A549 (cell line): Measurements from ENCODE around the gene ZCCHC24. TPM values are rescaled to one million over a fixed set of nuclear protein-coding genes. Genes with fewer than 3 reads are reported as not detected.

Source experiments
- ATAC-seq, 2 experiments: fragments of 200-7000 bp in 1 of 2; fragments of >200 bp in 1 of 2; cut with Nextera tagmentation in 1 of 2; cut with Tn5 transposase in 1 of 2; 3 replicates each; pipeline versions ENCODE4 v1.8.0 to v1.9.1; 2018 to 2020; ENCODE audit warnings: mild to moderate bottlenecking in 1 of 2, moderate library complexity in 1 of 2
- CTCF ChIA-PET: fragments of 300-600 bp; sonication (Branson Sonifier 250); formaldehyde crosslinking; extraction: SDS; loops from one replicate; lab custom pipeline; 2021; ENCODE audit warnings: antibody characterized with exemption, inconsistent platforms; lab: Yijun Ruan, JAX
- POLR2A ChIA-PET: fragments of 350-600 bp; formaldehyde crosslinking; extraction: SDS; loops from one replicate; lab custom pipeline; 2021; ENCODE audit warnings: antibody characterized with exemption, inconsistent platforms; lab: Yijun Ruan, JAX
- DNase-seq, 2 experiments: peaks; one replicate each; pipeline versions ENCODE4 v3.0.0 to v3.0.0-alpha.2; 2011 to 2016; ENCODE audit warnings: low read depth in 1 of 2, low spot score in 1 of 2
- FAIRE-seq: peaks from 2 replicates; lab custom pipeline; 2011; peaks lifted over from hg19 to GRCh38; lab: Jason Lieb, UNC
- H3K27ac ChIP-seq, 2 experiments: fragments of >200 bp; sonication (Bioruptor Twin); formaldehyde crosslinking; 3 replicates each; pipeline ENCODE4 v1.5.1; 2016 to 2017
- H3K4me1 ChIP-seq: fragments of >200 bp; sonication (Bioruptor Twin); formaldehyde crosslinking; 3 replicates; pipeline ENCODE4 v1.6.1; 2016
- H3K4me2 ChIP-seq: fragments of >200 bp; sonication (Bioruptor Twin); formaldehyde crosslinking; 3 replicates; pipeline ENCODE4 v1.6.1; 2016
- H3K4me3 ChIP-seq: fragments of >200 bp; sonication (Bioruptor Twin); formaldehyde crosslinking; 3 replicates; pipeline ENCODE4 v1.5.1; 2016
- H3K9me3 ChIP-seq: fragments of >200 bp; sonication (Bioruptor Twin); formaldehyde crosslinking; 3 replicates; pipeline ENCODE4 v1.6.1; 2016
- BCL3 ChIP-seq: fragments of >200 bp; sonication (Bioruptor Twin); formaldehyde crosslinking; IDR thresholded peaks from 3 replicates; pipeline ENCODE4 v1.6.1; 2016
- BHLHE40 ChIP-seq: IDR thresholded peaks from 2 replicates; pipeline ENCODE4 v1.6.1; 2012; ENCODE audit warnings: low read depth, low read length, inconsistent platforms
- CBX2 ChIP-seq: fragments of 200-600 bp; sonication (generic); IDR thresholded peaks from 2 replicates; pipeline ENCODE4 v1.6.1; 2016; ENCODE audit warnings: low read depth, mild to moderate bottlenecking, borderline replicate concordance
- CBX8 ChIP-seq: fragments of 200-600 bp; sonication (generic); IDR thresholded peaks from 2 replicates; pipeline ENCODE4 v1.6.1; 2016
- CEBPB ChIP-seq, 2 experiments: fragments of >200 bp in 1 of 2; sonication (Bioruptor Twin) in 1 of 2; formaldehyde crosslinking in 1 of 2; IDR thresholded peaks; 2 replicates each; pipeline ENCODE4 v1.6.1; 2012 to 2016
- EP300 ChIP-seq, 2 experiments: fragments of >200 bp; sonication (Bioruptor Twin); formaldehyde crosslinking; IDR thresholded peaks; 2 replicates in 1 of 2; 3 replicates in 1 of 2; pipeline ENCODE4 v1.6.1; 2016 to 2017
- HOXB13 ChIP-seq: fragments of 250-450 bp; sonication (Bioruptor Pico); IDR thresholded peaks from 2 replicates; pipeline ENCODE4 v1.5.0; 2020; ENCODE audit warnings: low read depth, mild to moderate bottlenecking, moderate library complexity
- HOXB5 ChIP-seq: fragments of 250-450 bp; sonication (Bioruptor Pico); IDR thresholded peaks from 2 replicates; pipeline ENCODE4 v1.5.0; 2020; ENCODE audit warnings: mild to moderate bottlenecking, moderate library complexity
- MAFK ChIP-seq: fragments of 450-650 bp; IDR thresholded peaks from 2 replicates; pipeline ENCODE4 v1.6.1; 2014; ENCODE audit not compliant: partially characterized antibody
- MAX ChIP-seq: IDR thresholded peaks from 2 replicates; pipeline ENCODE4 v1.6.1; 2012
- MYC ChIP-seq: IDR thresholded peaks from 2 replicates; pipeline ENCODE4 v1.6.1; 2012; ENCODE audit warnings: mild to moderate bottlenecking, inconsistent platforms, low read length, improper control_type of control experiment, borderline replicate concordance
- NFE2L2 ChIP-seq: fragments of 150-350 bp; conservative IDR thresholded peaks from 2 replicates; pipeline ENCODE4 v1.6.1; 2014; ENCODE audit warnings: low read length
- NPAS2 ChIP-seq: fragments of 250-450 bp; sonication (Bioruptor Pico); IDR thresholded peaks from 2 replicates; pipeline ENCODE4 v1.8.0; 2022; ENCODE audit warnings: mild to moderate bottlenecking, moderate library complexity, borderline replicate concordance
- NR3C1 ChIP-seq: fragments of >200 bp; sonication (Bioruptor Twin); formaldehyde crosslinking; IDR thresholded peaks from 3 replicates; pipeline ENCODE4 v1.6.1; 2017
- PBX3 ChIP-seq: IDR thresholded peaks from 2 replicates; pipeline ENCODE4 v1.6.1; 2012
- PHF8 ChIP-seq: fragments of 200-600 bp; sonication (generic); IDR thresholded peaks from 2 replicates; pipeline ENCODE4 v1.6.1; 2016; ENCODE audit warnings: low read depth, mild to moderate bottlenecking, antibody characterized with exemption, moderate library complexity, borderline replicate concordance
- REST ChIP-seq: fragments of 200-600 bp; sonication (generic); IDR thresholded peaks from 2 replicates; pipeline ENCODE4 v1.6.1; 2016; ENCODE audit warnings: antibody characterized with exemption, mild to moderate bottlenecking, moderate library complexity
- SMC3 ChIP-seq: fragments of >200 bp; sonication (Bioruptor Twin); formaldehyde crosslinking; IDR thresholded peaks from 3 replicates; pipeline ENCODE4 v1.6.1; 2018; ENCODE audit warnings: inconsistent platforms
- WGBS: methylation state at CpG from one replicate; pipeline ENCODE4 v1.1.6; 2017; ENCODE audit errors: missing lambda C conversion rate; 5-methylcytosine and 5-hydroxymethylcytosine counted together
- polyA plus RNA-seq, 4 experiments: library from polyadenylated mRNA; depleted of rRNA in 3 of 4; stranded (reverse); fragments of >200 nt; fragmentation: RNase III in 1 of 4; extraction: RNeasy Plus Mini Kit Qiagen cat#74134 plus additional on column Dnase treatment in 1 of 4; gene quantifications; 2 replicates in 3 of 4; 3 replicates in 1 of 4; pipeline ENCODE4 v1.2.3, GENCODE V29; 2011 to 2017

ZCCHC24 gene
- polyA plus RNA-seq, 2 of the 4 experiments (the other 2 are of a cell fraction), result 2.4 to 4.2 TPM

- Histone ChIP-seq H3K4me2 (no peak overlapping the region), H3K27ac (no peak overlapping the region), H3K4me3 (no peak overlapping the region), H3K4me1 (no peaks in the 10 kb centered on the region), H3K9me3 (no peaks in the 10 kb centered on the region)
- ATAC-seq (no peak), DNase-seq (no peak), FAIRE-seq (no peak)
- TF ChIP-seq PBX3, result no peak
- no peak for TF ChIP-seq MYC
- no peak for TF ChIP-seq EP300 (IDR thresholded peaks at IDR 0.05)
- ChIA-PET POLR2A (no interaction called here), CTCF (interaction anchor here (0.8 to 2.3 kb wide), 5 partner anchors 8 to 76 kb away, joined by 3 to 9 read pairs (median 5); no protein-coding TSS in a partner anchor)
- 28% methylated on average over 3 of the region's 3 CpGs for WGBS
These were observed 30.5 kb upstream of the ZCCHC24 start for GRCh38 chr10:79475877-79476276.

- TF ChIP-seq MAFK (peak; percentile 33), BHLHE40 (no peak)
- Histone ChIP-seq H3K4me3 (no peak overlapping the region), H3K27ac (no peak overlapping the region), H3K4me1 (no peaks in the 10 kb centered on the region), H3K4me2 (no peak overlapping the region), H3K9me3 (no peaks in the 10 kb centered on the region)
- no peak for ATAC-seq
- POLR2A ChIA-PET, result no interaction called here
- CTCF ChIA-PET, result interaction anchor here (1.5 to 2.3 kb wide), 3 partner anchors 11 to 101 kb away, joined by 4 to 7 read pairs (median 5); no protein-coding TSS in a partner anchor
- no peak for FAIRE-seq
- DNase-seq, result no peak
- WGBS, result 65% methylated on average over 7 of the region's 7 CpGs
These were observed 29.8 kb upstream of the ZCCHC24 start for GRCh38 chr10:79475119-79475653.

GRCh38 chr10:79473496-79474095, 28.2 kb upstream of the ZCCHC24 start:
- no peak for ATAC-seq
- DNase-seq, result no peak
- no peak overlapping the region for H3K27ac ChIP-seq
- TF ChIP-seq HOXB13 (CRISPR knock-in tag) (no peak), PHF8 (no peak), HOXB5 (CRISPR knock-in tag) (no peak), NPAS2 (CRISPR knock-in tag) (no peak)
- POLR2A ChIA-PET, result no interaction called here
- WGBS, result 49% methylated on average over 5 of the region's 5 CpGs
- no peak overlapping the region for H3K4me2 ChIP-seq
- FAIRE-seq, result no peak
- no peaks in the 10 kb centered on the region for H3K4me1 ChIP-seq
- no peak overlapping the region for H3K4me3 ChIP-seq
- CTCF ChIA-PET, result interaction anchor here (0.9 to 1.5 kb wide), 3 partner anchors 14 to 127 kb away, joined by 3 to 7 read pairs (median 3); no protein-coding TSS in a partner anchor
- H3K9me3 ChIP-seq, result no peaks in the 10 kb centered on the region

- CTCF ChIA-PET, result interaction anchor here (0.9 to 1.4 kb wide), 2 partner anchors 10 to 15 kb away, joined by 3 to 5 read pairs; no protein-coding TSS in a partner anchor
These were observed 27.5 kb upstream of the ZCCHC24 start for GRCh38 chr10:79472951-79473350.

More at GRCh38 chr10:79472951-79473350, 27.5 kb upstream of the ZCCHC24 start:
- WGBS, result 49% methylated on average over 5 of the region's 5 CpGs
- TF ChIP-seq NR3C1, result no peak
- no peak for TF ChIP-seq HOXB5 (CRISPR knock-in tag)
- no peak for TF ChIP-seq BCL3
- no peak for TF ChIP-seq NFE2L2
- TF ChIP-seq SMC3, result no peak
- no peak for TF ChIP-seq REST
- no peak for TF ChIP-seq CBX2
- TF ChIP-seq CBX8, result no peak
- no peak for TF ChIP-seq CEBPB (IDR thresholded peaks at IDR 0.05)
- no peak for TF ChIP-seq MAX
- TF ChIP-seq, all 56 proteins: peak for 0
- Histone ChIP-seq H3K4me3 (no peak overlapping the region), H3K4me1 (no peaks in the 10 kb centered on the region), H3K9me3 (no peaks in the 10 kb centered on the region), H3K27ac (no peak overlapping the region), H3K4me2 (no peak overlapping the region)
- POLR2A ChIA-PET, result no interaction called here
- no peak for DNase-seq
- ATAC-seq, result no peak
- FAIRE-seq, result no peak
